Body of pancreas (tissue), 4 donors: Measurements from ENCODE around the gene NUP58.

Source experiments
- CTCF ChIP-seq, 7 experiments: fragments of 450-650 bp in 4 of 7; fragments of 200-600 bp in 3 of 7; sonication (generic) in 3 of 7; IDR thresholded peaks; one replicate each; pipeline ENCODE4 v1.5.1; 2016 to 2019; ENCODE audit warnings: antibody characterized with exemption in 7 of 7
- POLR2A ChIP-seq, 3 donors: fragments of 450-650 bp; IDR thresholded peaks; one replicate each; pipeline ENCODE4 v1.6.1; 2016; ENCODE audit warnings: antibody characterized with exemption in 3 of 3, mild to moderate bottlenecking in 2 of 3

- no peak for TF ChIP-seq CTCF (IDR thresholded peaks at IDR 0.05)
- TF ChIP-seq POLR2A (IDR thresholded peaks at IDR 0.05): no peak
Measured at GRCh38 chr13:25262261-25262660, 39.2 kb upstream of the NUP58 start.
